Caco-2 (cell line): ENCODE results near the gene NUP98. TPM values are rescaled to one million over a fixed set of nuclear protein-coding genes. Genes with fewer than 3 reads are reported as not detected.

Source experiments
- BruUV-seq: library from RNA; stranded (reverse); fragments of 400-500 nt; replicated peaks from 2 replicates; lab custom pipeline; 2021; lab: Mats Ljungman, UMichigan
- CTCF ChIA-PET: fragments of 300-600 bp; sonication (Branson Sonifier 250); formaldehyde crosslinking; loops from one replicate; lab custom pipeline; 2022; ENCODE audit warnings: antibody characterized with exemption; lab: Charles Lee
- POLR2A ChIA-PET: fragments of 300-600 bp; sonication (Branson Sonifier 250); formaldehyde crosslinking; loops from one replicate; lab custom pipeline; 2022; ENCODE audit warnings: antibody characterized with exemption; lab: Charles Lee
- DNase-seq, 2 experiments: peaks; one replicate each; pipeline versions ENCODE4 v3.0.0 to v3.0.0-alpha.2; 2020 to 2022
- H3K27me3 ChIP-seq: replicated peaks from 2 replicates; pipeline ENCODE4 v1.6.0; 2011; ENCODE audit warnings: low read length; ENCODE audit not compliant: control insufficient read depth, insufficient read depth
- H3K36me3 ChIP-seq: 2 replicates; pipeline ENCODE4 v1.5.1; 2011; ENCODE audit warnings: low read length; ENCODE audit not compliant: control insufficient read depth, insufficient read depth
- H3K4me1 ChIP-seq: fragments of 250-450 bp; sonication (Bioruptor Pico); 2 replicates; pipeline ENCODE4 v1.5.1; 2020; ENCODE audit warnings: mild to moderate bottlenecking
- H3K4me3 ChIP-seq: 2 replicates; pipeline ENCODE4 v1.5.1; 2011; ENCODE audit warnings: low read depth, mild to moderate bottlenecking, control low read depth, low read length
- H3K9me3 ChIP-seq: fragments of 250-450 bp; sonication (Bioruptor Pico); 2 replicates; pipeline ENCODE4 v1.5.1; 2020; ENCODE audit warnings: mild to moderate bottlenecking, moderate library complexity
- H3K27ac Mint-ChIP-seq: one replicate; pipeline ENCODE4 v1.8.0; 2022; ENCODE audit warnings: mixed read lengths; ENCODE audit not compliant: unreplicated experiment
- H3K27me3 Mint-ChIP-seq: one replicate; pipeline ENCODE4 v1.8.0; 2022; ENCODE audit warnings: mixed read lengths; ENCODE audit not compliant: insufficient read depth, unreplicated experiment
- H3K36me3 Mint-ChIP-seq: one replicate; pipeline ENCODE4 v1.8.0; 2022; ENCODE audit warnings: mild to moderate bottlenecking, mixed read lengths; ENCODE audit not compliant: insufficient read depth, unreplicated experiment
- H3K4me1 Mint-ChIP-seq: one replicate; pipeline ENCODE4 v1.8.0; 2022; ENCODE audit warnings: low read depth, mixed read lengths; ENCODE audit not compliant: unreplicated experiment
- H3K4me3 Mint-ChIP-seq: one replicate; pipeline ENCODE4 v1.8.0; 2022; ENCODE audit warnings: mild to moderate bottlenecking, moderate library complexity, mixed read lengths; ENCODE audit not compliant: unreplicated experiment
- H3K9me3 Mint-ChIP-seq: one replicate; pipeline ENCODE4 v1.8.0; 2022; ENCODE audit warnings: mixed read lengths; ENCODE audit not compliant: unreplicated experiment
- CTCF ChIP-seq, 2 experiments: fragments of 200-600 bp in 1 of 2; IDR thresholded peaks; 1 replicate in 1 of 2; 2 replicates in 1 of 2; pipeline versions ENCODE4 v1.5.1 to v1.8.0; 2011 to 2022; ENCODE audit warnings: antibody characterized with exemption in 1 of 2, control low read depth in 1 of 2, inconsistent platforms in 1 of 2, low read depth in 1 of 2, low read length in 1 of 2, mild to moderate bottlenecking in 1 of 2, moderate library complexity in 1 of 2; ENCODE audit not compliant: insufficient read depth in 1 of 2, severe bottlenecking in 1 of 2, unreplicated experiment in 1 of 2
- intact Hi-C: fragments of 100-400 bp; cut with micrococcal nuclease; formaldehyde crosslinking; loops from one replicate; pipeline ENCODE4 v1.10.0; 2022; ENCODE audit not compliant: unreplicated experiment
- total RNA-seq: library from RNA; stranded (reverse); gene quantifications from 2 replicates; pipeline ENCODE4 v1.2.3, GENCODE V29; 2022

The NUP98 gene
- total RNA-seq, 1 experiment from 2014 or later: 146 TPM

- no peaks in the 10 kb centered on the region for H3K27me3 ChIP-seq
- DNase-seq: no peak
- no peaks in the 10 kb centered on the region for H3K9me3 Mint-ChIP-seq
- TF ChIP-seq CTCF (IDR thresholded peaks at IDR 0.05; ENCODE audit: insufficient read depth in 1 of 2, low read depth in 1 of 2, low read length in 1 of 2, severe bottlenecking in 1 of 2, unreplicated experiment in 1 of 2): no peak
- H3K4me1 ChIP-seq: peaks cover 17% of the 10 kb centered on the region
- no TSS peak for BruUV-seq
- CTCF ChIA-PET: interaction anchor here (1.4 kb wide), 1 partner anchor 18 kb away, joined by 3 read pairs; no protein-coding TSS in a partner anchor
- intact Hi-C loops: no loop called here
- no peak overlapping the region for H3K4me3 ChIP-seq
- peak overlapping the region; percentile 14 for H3K27ac Mint-ChIP-seq
- no peaks in the 10 kb centered on the region for H3K9me3 ChIP-seq
- H3K36me3 Mint-ChIP-seq: peaks cover 32% of the 10 kb centered on the region
- no peak overlapping the region for H3K4me3 Mint-ChIP-seq
- H3K4me1 Mint-ChIP-seq: peaks cover 25% of the 10 kb centered on the region
- no peaks in the 10 kb centered on the region for H3K27me3 Mint-ChIP-seq
- POLR2A ChIA-PET: no interaction called here
- no peaks in the 10 kb centered on the region for H3K36me3 ChIP-seq
These were observed 37.0 kb upstream of the NUP98 start for GRCh38 chr11:3834349-3834663.

GRCh38 chr11:3833449-3833848 is 36.1 kb upstream of the NUP98 start:
- H3K9me3 Mint-ChIP-seq: no peaks in the 10 kb centered on the region
- no peaks in the 10 kb centered on the region for H3K36me3 ChIP-seq
- CTCF ChIA-PET: interaction anchor here (0.5 kb wide), 1 partner anchor 25 kb away, joined by 3 read pairs; no protein-coding TSS in a partner anchor

GRCh38 chr11:3832816-3833215 is 35.5 kb upstream of the NUP98 start:
- H3K27me3 ChIP-seq: no peaks in the 10 kb centered on the region
- intact Hi-C loops: no loop called here
- POLR2A ChIA-PET: no interaction called here
- CTCF ChIA-PET: interaction anchor here (0.5 kb wide), 1 partner anchor 26 kb away, joined by 3 read pairs; no protein-coding TSS in a partner anchor
- TF ChIP-seq CTCF (IDR thresholded peaks at IDR 0.05; ENCODE audit: insufficient read depth in 1 of 2, low read depth in 1 of 2, low read length in 1 of 2, severe bottlenecking in 1 of 2, unreplicated experiment in 1 of 2): no peak
- Mint-ChIP-seq H3K27ac (no peak overlapping the region), H3K4me3 (no peak overlapping the region), H3K27me3 (no peaks in the 10 kb centered on the region), H3K36me3 (peaks cover 38% of the 10 kb centered on the region), H3K9me3 (no peaks in the 10 kb centered on the region), H3K4me1 (peaks cover 23% of the 10 kb centered on the region)
- peaks cover 14% of the 10 kb centered on the region for H3K4me1 ChIP-seq
- no peaks in the 10 kb centered on the region for H3K9me3 ChIP-seq
- no peaks in the 10 kb centered on the region; the same call in 1 of the 2 replicates for H3K36me3 ChIP-seq
- DNase-seq: no peak
- no peak overlapping the region for H3K4me3 ChIP-seq
- no TSS peak for BruUV-seq

More at GRCh38 chr11:3833449-3833848, 36.1 kb upstream of the NUP98 start:
- no peak for DNase-seq
- H3K4me3 Mint-ChIP-seq: no peak overlapping the region
- no peaks in the 10 kb centered on the region for H3K27me3 Mint-ChIP-seq
- H3K27me3 ChIP-seq: no peaks in the 10 kb centered on the region
- peaks cover 23% of the 10 kb centered on the region for H3K4me1 Mint-ChIP-seq
- no TSS peak for BruUV-seq
- H3K36me3 Mint-ChIP-seq: peaks cover 38% of the 10 kb centered on the region
- TF ChIP-seq CTCF (IDR thresholded peaks at IDR 0.05; ENCODE audit: insufficient read depth in 1 of 2, low read depth in 1 of 2, low read length in 1 of 2, severe bottlenecking in 1 of 2, unreplicated experiment in 1 of 2): no peak
- peaks cover 14% of the 10 kb centered on the region for H3K4me1 ChIP-seq
- intact Hi-C loops: no loop called here
- POLR2A ChIA-PET: no interaction called here
- H3K27ac Mint-ChIP-seq: no peak overlapping the region
- no peaks in the 10 kb centered on the region for H3K9me3 ChIP-seq
- H3K4me3 ChIP-seq: no peak overlapping the region
